ENCODE measurements around the gene GJB5. TPM values are rescaled to one million over a fixed set of nuclear protein-coding genes. Genes with fewer than 3 reads are reported as not detected.

GJB5 gene
- total and polyA plus RNA-seq, 8 donors = not detected

DNA sequence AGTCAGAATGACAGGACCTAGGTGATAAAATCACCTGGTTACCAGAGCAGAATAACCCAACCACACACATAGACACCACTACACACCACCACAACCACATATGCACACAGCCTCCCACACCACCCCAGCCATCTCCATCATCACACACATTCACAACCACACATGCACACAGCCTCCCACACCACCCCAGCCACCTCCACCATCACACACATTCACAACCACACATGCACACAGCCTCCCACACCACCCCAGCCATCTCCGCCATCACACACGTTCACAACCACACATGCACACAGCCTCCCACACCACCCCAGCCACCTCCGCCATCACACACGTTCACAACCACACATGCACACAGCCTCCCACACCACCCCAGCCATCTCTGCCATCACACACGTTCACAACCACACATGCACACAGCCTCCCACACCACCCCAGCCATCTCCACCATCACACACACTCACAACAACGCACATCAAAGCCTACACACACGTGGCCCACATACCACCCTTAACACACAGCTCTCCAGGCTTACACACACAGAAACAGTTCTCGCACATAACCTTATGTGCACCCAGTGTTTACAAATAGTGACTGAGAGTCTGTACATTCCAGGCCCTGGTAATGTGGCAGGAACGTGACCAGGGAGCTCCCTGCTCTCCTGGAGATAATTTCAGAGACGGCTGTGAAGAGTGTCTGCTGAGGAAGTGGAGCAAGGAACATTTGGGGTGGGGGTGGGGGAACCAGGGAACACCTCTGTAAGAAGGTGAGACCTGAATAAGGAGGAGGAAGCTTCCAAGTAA lies 22.9 kb downstream of the GJB5 start:
- no peaks in the 10 kb centered on the region for H3K9me3 ChIP-seq
- ATAC-seq (no peak), FAIRE-seq (no peak), DNase-seq (no peak)
- no peaks in the 10 kb centered on the region for H3K36me3 ChIP-seq
- H3K4me1 ChIP-seq = peaks cover 0 to 13% (median 5%) of the 10 kb centered on the region in 3 donors
- H3K27ac ChIP-seq = no peak overlapping the region
- no peaks in the 10 kb centered on the region for H3K27me3 ChIP-seq
- intact Hi-C loops (cut with DNase I) = no loop called here
- WGBS, 2 donors = 54 to 67% methylated on average over 10 of the region's 10 CpGs
- TF ChIP-seq, protein P1, sequence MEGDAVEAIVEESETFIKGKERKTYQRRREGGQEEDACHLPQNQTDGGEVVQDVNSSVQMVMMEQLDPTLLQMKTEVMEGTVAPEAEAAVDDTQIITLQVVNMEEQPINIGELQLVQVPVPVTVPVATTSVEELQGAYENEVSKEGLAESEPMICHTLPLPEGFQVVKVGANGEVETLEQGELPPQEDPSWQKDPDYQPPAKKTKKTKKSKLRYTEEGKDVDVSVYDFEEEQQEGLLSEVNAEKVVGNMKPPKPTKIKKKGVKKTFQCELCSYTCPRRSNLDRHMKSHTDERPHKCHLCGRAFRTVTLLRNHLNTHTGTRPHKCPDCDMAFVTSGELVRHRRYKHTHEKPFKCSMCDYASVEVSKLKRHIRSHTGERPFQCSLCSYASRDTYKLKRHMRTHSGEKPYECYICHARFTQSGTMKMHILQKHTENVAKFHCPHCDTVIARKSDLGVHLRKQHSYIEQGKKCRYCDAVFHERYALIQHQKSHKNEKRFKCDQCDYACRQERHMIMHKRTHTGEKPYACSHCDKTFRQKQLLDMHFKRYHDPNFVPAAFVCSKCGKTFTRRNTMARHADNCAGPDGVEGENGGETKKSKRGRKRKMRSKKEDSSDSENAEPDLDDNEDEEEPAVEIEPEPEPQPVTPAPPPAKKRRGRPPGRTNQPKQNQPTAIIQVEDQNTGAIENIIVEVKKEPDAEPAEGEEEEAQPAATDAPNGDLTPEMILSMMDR (IDR thresholded peaks at IDR 0.05) = no peak
- H3K4me3 ChIP-seq = no peak overlapping the region

DNA sequence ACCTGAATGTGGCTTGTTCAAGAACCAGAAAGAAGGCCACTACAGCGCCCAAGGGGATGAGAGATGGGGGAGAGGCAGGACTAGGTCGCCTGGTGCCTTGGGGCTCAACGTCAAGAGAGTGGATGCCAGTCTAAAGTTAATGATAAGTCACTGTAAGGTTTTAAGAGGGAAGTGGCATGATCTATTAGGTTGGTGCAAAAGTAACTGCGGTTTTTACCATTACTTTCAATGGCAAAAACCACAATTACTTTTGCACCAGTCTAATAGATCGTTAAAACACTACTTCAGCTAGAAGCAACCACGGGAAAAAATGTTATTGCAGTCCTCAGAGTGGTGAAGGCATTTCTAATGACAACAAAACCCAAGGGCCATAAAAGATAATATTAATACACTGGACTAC lies 23.5 kb downstream of the GJB5 start:
- FAIRE-seq (no peak), DNase-seq (no peak), ATAC-seq (no peak)
- WGBS, 2 donors = 70 to 83% methylated on average over 6 of the region's 6 CpGs
- H3K27ac ChIP-seq = no peak overlapping the region
- H3K36me3 ChIP-seq = no peaks in the 10 kb centered on the region
- H3K27me3 ChIP-seq = no peaks in the 10 kb centered on the region
- H3K9me3 ChIP-seq = no peaks in the 10 kb centered on the region
- intact Hi-C loops (cut with DNase I) = no loop called here
- TF ChIP-seq, protein P1 (IDR thresholded peaks at IDR 0.05) = no peak
- H3K4me3 ChIP-seq = no peak overlapping the region
- peaks cover 0 to 13% (median 5%) of the 10 kb centered on the region in 3 donors for H3K4me1 ChIP-seq

DNA sequence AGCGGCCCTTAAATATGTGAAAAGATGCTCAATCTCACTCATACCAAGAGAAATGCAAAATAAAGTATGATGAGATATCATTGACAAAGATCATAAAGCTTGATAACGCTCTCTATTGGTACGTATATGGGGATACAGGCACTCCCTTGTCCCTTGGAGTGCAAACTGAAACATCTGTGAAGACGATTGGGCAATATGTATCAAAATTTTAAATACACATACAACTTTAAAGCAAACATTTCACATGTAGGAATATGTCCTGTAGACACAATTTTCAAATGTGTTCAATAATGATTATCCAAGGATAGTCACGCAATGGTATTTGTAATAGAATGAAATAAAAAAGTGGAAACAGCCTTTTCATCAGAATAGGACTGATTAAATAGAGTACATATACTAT lies 24.2 kb downstream of the GJB5 start:
- no peaks in the 10 kb centered on the region for H3K36me3 ChIP-seq
- TF ChIP-seq, protein P1 (IDR thresholded peaks at IDR 0.05) = no peak
- H3K9me3 ChIP-seq = no peaks in the 10 kb centered on the region
- DNase-seq = no peak
- intact Hi-C loops (cut with DNase I) = no loop called here
- H3K4me1 ChIP-seq = peaks cover 0 to 13% (median 5%) of the 10 kb centered on the region in 3 donors
- 79 to 82% methylated on average over 5 of the region's 5 CpGs for WGBS, 2 donors
- no peak overlapping the region for H3K27ac ChIP-seq
- no peak for ATAC-seq
- no peaks in the 10 kb centered on the region for H3K27me3 ChIP-seq
- H3K4me3 ChIP-seq = no peak overlapping the region
- FAIRE-seq = no peak

DNA sequence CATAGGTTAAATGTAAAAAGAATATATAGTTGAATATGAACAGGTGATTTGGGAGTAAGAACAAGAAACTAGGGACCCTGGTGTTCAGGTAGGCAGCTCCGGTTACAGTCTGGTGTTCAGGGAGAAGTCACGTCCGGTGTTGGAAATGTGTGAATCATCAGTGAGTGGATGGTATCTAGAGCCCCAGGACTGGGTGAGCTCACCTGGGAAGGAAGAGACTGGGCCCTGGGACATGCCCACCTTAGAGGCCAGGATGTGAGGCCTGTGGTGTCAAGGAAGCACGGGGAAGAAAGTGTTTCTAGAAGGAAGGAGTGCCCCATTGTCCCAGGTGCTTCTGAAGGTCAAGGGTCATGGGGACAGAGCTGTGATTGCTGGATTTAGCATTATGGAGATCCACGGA lies 24.7 kb downstream of the GJB5 start:
- FAIRE-seq = no peak
- DNase-seq = no peak
- Histone ChIP-seq H3K4me3 (no peak overlapping the region), H3K27me3 (no peaks in the 10 kb centered on the region), H3K36me3 (no peaks in the 10 kb centered on the region), H3K27ac (no peak overlapping the region), H3K4me1 (peaks cover 0 to 13% (median 5%) of the 10 kb centered on the region in 3 donors), H3K9me3 (no peaks in the 10 kb centered on the region)
- TF ChIP-seq, protein P1 (IDR thresholded peaks at IDR 0.05) = no peak
- WGBS, 2 donors = 76 to 85% methylated on average over 5 of the region's 5 CpGs
- intact Hi-C loops (cut with DNase I) = no loop called here
- no peak for ATAC-seq

DNA sequence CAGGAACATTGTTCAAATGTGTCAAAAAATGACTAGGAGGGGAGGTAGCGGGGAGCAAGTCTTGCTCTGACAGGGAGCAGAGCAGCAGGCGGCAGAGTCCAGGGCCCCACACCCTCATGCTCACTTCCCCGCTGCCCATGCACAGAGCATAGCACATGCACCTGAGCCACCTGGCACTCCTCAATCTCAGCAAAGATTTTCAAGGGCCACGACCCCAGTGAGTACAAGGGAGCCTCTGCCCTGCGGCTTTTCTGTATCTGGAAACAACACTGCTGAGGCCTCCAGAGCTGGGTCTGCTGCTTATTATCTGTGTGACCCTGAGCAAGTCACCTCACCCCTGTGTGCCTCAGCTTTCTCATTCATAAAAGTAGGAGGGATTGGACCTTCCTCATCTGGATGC lies 25.1 kb downstream of the GJB5 start:
- Histone ChIP-seq H3K36me3 (no peaks in the 10 kb centered on the region), H3K27ac (no peak overlapping the region), H3K4me1 (peaks cover 0 to 13% (median 5%) of the 10 kb centered on the region in 3 donors), H3K9me3 (no peaks in the 10 kb centered on the region), H3K27me3 (no peaks in the 10 kb centered on the region), H3K4me3 (no peak overlapping the region)
- TF ChIP-seq, protein P1 (IDR thresholded peaks at IDR 0.05) = no peak
- intact Hi-C loops (cut with DNase I) = no loop called here
- no peak for FAIRE-seq
- DNase-seq = no peak
- 83 to 84% methylated on average over 5 of the region's 5 CpGs for WGBS, 2 donors
- ATAC-seq = no peak
